Breast epithelium (tissue), 3 donors: ENCODE measurements around the gene ARHGDIG.

Experiments used
- POLR2A ChIP-seq: fragments of 450-650 bp; IDR thresholded peaks from one replicate; pipeline ENCODE4 v1.6.1; 2016; ENCODE audit warnings: antibody characterized with exemption, mild to moderate bottlenecking, moderate library complexity
- POLR2AphosphoS5 ChIP-seq, 3 donors: sonication (generic); formaldehyde crosslinking; IDR thresholded peaks; one replicate each; pipeline ENCODE4 v1.6.1; 2017; ENCODE audit warnings: antibody characterized with exemption in 3 of 3
- TF ChIP-seq, protein P1 (sequence below), 3 donors: fragments of 450-650 bp; IDR thresholded peaks; one replicate each; pipeline ENCODE4 v1.5.1; 2016 to 2017; ENCODE audit warnings: antibody characterized with exemption in 3 of 3, mild to moderate bottlenecking in 3 of 3, moderate library complexity in 3 of 3

DNA sequence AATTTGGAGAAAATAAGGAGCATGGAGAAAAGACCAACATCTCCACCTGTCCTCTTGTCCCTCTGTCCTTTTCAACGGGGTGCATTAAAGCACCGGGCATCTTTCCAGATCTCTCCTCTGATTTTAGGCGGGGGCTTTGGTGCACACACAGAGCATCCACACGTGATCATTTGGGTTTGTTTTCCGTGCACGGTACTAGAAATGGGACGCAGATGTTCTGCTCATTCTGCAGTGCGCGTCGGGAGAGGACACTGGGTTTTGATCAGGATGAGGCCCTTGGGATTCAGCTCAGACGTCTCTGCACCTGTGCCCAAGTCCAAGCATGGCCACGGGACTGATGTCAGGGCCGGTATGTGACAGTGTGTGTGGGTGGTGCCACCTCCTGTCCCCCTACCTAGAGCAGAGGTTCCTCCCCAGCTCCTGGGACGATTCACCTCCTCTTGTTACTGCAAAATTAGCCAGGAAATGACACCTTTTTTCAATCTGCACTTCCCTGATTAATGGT, 34.5 kb downstream of the ARHGDIG start:
- TF ChIP-seq POLR2AphosphoS5 (IDR thresholded peaks at IDR 0.05) (no peak), POLR2A (no peak)
- TF ChIP-seq, protein P1, sequence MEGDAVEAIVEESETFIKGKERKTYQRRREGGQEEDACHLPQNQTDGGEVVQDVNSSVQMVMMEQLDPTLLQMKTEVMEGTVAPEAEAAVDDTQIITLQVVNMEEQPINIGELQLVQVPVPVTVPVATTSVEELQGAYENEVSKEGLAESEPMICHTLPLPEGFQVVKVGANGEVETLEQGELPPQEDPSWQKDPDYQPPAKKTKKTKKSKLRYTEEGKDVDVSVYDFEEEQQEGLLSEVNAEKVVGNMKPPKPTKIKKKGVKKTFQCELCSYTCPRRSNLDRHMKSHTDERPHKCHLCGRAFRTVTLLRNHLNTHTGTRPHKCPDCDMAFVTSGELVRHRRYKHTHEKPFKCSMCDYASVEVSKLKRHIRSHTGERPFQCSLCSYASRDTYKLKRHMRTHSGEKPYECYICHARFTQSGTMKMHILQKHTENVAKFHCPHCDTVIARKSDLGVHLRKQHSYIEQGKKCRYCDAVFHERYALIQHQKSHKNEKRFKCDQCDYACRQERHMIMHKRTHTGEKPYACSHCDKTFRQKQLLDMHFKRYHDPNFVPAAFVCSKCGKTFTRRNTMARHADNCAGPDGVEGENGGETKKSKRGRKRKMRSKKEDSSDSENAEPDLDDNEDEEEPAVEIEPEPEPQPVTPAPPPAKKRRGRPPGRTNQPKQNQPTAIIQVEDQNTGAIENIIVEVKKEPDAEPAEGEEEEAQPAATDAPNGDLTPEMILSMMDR (IDR thresholded peaks at IDR 0.05): no peak
